WERI-Rb-1 (cell line): ENCODE data around the gene ZCCHC18.
"Not testable (repeated sequence)": the region's sequence is repeated elsewhere in the genome, so short reads cannot be mapped to it uniquely, and the experiment has no call there.

Experiments
- DNase-seq: peaks from one replicate; pipeline ENCODE4 v3.0.0-alpha.2; 2020
- H3K27ac ChIP-seq: fragments of 250-450 bp; sonication (Bioruptor Pico); 2 replicates; pipeline ENCODE4 v1.5.1; 2020; ENCODE audit warnings: mild to moderate bottlenecking, moderate library complexity
- H3K27me3 ChIP-seq: fragments of 250-450 bp; sonication (Bioruptor Pico); 2 replicates; pipeline ENCODE4 v1.5.1; 2021; ENCODE audit warnings: mild to moderate bottlenecking, low read depth, moderate library complexity; ENCODE audit not compliant: insufficient read depth, severe bottlenecking
- H3K36me3 ChIP-seq: fragments of 250-450 bp; sonication (Bioruptor Pico); 2 replicates; pipeline ENCODE4 v1.5.1; 2020; ENCODE audit warnings: mild to moderate bottlenecking, moderate library complexity
- H3K4me3 ChIP-seq: 2 replicates; pipeline ENCODE4 v1.5.1; 2011; ENCODE audit warnings: low read depth, mild to moderate bottlenecking, control low read depth, low read length
- H3K9me3 ChIP-seq: fragments of 250-450 bp; sonication (Bioruptor Pico); 2 replicates; pipeline ENCODE4 v1.5.1; 2021; ENCODE audit warnings: mild to moderate bottlenecking, moderate library complexity; ENCODE audit not compliant: severe bottlenecking
- TF ChIP-seq, protein P1 (sequence below): IDR thresholded peaks from 2 replicates; pipeline ENCODE4 v1.5.1; 2011; ENCODE audit warnings: low read depth, mild to moderate bottlenecking, control low read depth, inconsistent platforms, low read length

Gene ZCCHC18

DNA sequence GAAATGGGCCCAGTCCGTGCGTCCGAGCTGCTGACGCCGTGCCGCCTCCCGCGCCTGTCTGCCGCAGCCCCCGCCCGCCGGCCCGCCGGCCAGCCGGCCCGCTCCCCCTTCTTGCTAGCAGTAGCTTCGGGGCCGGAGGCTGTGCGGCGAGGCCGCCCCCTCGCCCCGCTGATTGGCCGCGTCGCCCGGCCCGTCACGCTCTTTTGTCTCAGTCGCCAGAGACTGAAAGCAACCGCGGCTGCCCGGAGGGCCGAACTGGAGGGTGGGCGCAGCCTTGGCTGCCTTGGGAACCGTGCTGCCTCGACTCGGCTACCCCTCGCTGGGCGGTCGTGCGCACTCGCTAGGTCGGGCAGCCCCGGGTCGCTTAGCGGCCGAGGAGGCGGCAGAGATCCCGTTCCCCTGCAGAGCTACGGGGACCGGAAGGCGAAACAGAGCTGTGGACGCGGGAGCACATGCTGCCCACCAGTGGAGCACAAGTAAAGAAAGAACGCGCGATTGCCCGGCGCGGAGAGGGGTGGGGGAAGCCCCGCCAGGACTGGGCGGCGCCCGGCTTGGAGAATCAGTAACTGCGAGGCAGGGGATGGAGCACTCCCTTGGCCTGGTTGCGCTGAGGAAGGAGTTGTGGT lies at the start of gene ZCCHC18:
ZCCHC18 (plus strand) TSS at position 198 of the 626 bp plus-strand sequence. CDS start 1,589 bp downstream, outside the sequence.
- DNase-seq, result peak; percentile 62
- H3K36me3 ChIP-seq, result no peaks in the 10 kb centered on the region

DNA sequence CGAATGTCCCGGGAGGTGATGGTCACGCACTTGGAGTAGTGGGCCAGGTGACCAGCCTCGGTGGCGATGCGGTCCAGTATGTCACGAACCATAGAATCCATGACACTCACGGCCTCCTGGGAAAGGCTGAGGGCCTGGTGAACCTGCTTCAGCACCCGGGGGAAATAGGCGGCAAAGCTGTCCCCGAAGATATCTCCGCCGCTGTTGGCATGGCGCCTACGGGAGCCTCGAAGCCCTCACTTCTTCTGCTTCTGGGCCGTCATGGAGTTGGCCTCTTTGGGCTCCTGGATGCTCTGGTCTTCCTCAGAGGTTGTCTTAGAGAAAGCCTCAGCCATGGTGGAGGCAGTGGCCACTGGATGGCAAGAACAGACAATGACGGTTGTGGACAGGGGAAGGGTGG lies 49.7 kb upstream of the ZCCHC18 start:
- not testable (repeated sequence) for H3K9me3 ChIP-seq, DNase-seq, H3K27me3 ChIP-seq, H3K27ac ChIP-seq, H3K36me3 ChIP-seq, H3K4me3 ChIP-seq

More for the DNA sequence above, at the start of gene ZCCHC18:
- Histone ChIP-seq H3K4me3 (peak within 1 kb of the TSS; percentile 49), H3K27ac (peak within 1 kb of the TSS; percentile 74), H3K27me3 (peaks cover 6% of the 10 kb centered on the region), H3K9me3 (no peaks in the 10 kb centered on the region)
- TF ChIP-seq, protein P1, sequence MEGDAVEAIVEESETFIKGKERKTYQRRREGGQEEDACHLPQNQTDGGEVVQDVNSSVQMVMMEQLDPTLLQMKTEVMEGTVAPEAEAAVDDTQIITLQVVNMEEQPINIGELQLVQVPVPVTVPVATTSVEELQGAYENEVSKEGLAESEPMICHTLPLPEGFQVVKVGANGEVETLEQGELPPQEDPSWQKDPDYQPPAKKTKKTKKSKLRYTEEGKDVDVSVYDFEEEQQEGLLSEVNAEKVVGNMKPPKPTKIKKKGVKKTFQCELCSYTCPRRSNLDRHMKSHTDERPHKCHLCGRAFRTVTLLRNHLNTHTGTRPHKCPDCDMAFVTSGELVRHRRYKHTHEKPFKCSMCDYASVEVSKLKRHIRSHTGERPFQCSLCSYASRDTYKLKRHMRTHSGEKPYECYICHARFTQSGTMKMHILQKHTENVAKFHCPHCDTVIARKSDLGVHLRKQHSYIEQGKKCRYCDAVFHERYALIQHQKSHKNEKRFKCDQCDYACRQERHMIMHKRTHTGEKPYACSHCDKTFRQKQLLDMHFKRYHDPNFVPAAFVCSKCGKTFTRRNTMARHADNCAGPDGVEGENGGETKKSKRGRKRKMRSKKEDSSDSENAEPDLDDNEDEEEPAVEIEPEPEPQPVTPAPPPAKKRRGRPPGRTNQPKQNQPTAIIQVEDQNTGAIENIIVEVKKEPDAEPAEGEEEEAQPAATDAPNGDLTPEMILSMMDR, result no peak

DNA sequence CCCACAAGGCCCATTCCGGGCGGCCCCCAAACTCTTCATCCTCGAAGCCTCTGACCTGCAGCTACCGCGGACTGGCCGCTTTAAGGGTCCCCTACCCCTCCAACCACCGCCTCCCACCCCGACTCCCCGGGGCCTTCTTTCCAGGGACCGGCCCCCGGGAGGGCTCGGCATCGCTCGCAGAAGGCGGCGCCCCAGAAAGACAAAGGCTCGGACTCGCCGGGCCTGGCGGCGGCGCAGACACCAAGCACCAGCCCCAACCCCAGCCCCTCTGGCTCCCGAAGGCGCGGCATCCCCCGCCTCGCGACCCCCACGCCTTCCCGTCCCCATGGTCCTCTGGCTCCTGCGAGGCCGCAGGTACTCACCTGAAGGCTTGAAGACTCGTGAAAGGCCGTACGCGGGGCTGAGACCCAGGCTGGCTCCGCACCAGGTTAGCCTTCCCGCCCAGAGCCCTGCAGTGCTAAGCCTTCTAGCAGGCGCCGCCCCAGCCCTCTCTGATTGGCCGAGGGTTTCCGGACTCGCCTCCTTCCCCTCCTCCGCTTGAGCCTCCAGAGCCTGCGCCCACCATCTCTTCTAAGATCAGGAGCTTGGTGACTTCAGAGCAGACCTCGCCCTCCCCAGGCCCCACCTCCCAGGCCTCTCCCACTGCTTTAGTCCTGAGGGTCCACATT lies 36.4 kb upstream of the ZCCHC18 start, which contains the start of gene TMSB15C:
TMSB15C (minus strand) TSS at position 459 of the 668 bp plus-strand sequence.
- not testable (repeated sequence) for H3K27ac ChIP-seq, H3K9me3 ChIP-seq, H3K27me3 ChIP-seq, DNase-seq, H3K36me3 ChIP-seq, H3K4me3 ChIP-seq

DNA sequence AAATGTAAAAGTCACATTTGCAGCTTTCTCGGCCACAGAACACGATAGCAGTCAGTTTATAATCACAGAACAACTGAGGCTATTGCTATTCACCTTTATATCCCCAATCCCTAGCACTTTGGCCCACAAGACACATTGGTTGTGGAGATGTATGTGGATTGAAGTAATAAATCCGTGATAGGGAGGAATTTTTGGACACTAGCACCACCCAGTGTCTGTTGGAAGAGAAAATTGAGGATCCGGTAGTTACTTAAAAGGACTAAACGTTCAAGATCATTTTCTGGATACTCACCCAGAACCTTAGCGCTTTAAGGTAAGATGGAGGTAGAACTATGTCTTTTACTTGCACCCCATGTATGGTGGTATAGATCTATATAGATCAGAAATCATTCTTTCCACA lies 34.5 kb upstream of the ZCCHC18 start:
- H3K27ac ChIP-seq, H3K4me3 ChIP-seq, H3K27me3 ChIP-seq, H3K9me3 ChIP-seq, H3K36me3 ChIP-seq, DNase-seq: not testable (repeated sequence)

DNA sequence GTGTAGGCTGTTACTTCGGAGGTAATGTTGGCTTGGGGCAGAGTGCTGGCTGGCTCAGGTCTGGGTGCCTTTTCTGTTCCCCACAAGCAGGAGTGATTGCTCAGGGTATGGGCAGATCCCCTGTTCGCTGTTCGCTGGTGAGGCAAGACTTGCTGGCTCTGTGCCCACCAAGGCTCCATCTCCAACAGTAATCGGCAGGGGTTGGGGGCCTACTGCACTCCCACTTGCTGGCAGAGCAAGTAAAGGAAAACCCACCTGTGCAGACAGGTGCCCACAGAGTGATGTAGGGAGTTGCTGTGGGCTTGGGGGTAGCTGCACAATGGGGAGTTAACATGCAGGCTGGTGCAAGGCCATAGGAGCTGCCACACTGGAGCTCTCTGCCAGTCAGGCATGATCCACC lies 28.3 kb upstream of the ZCCHC18 start:
- Histone ChIP-seq H3K4me3 (no peak overlapping the region), H3K9me3 (no peaks in the 10 kb centered on the region), H3K27me3 (peaks cover 18% of the 10 kb centered on the region), H3K27ac (no peak overlapping the region), H3K36me3 (no peaks in the 10 kb centered on the region)
- no peak for DNase-seq
- TF ChIP-seq, protein P1, result no peak

DNA sequence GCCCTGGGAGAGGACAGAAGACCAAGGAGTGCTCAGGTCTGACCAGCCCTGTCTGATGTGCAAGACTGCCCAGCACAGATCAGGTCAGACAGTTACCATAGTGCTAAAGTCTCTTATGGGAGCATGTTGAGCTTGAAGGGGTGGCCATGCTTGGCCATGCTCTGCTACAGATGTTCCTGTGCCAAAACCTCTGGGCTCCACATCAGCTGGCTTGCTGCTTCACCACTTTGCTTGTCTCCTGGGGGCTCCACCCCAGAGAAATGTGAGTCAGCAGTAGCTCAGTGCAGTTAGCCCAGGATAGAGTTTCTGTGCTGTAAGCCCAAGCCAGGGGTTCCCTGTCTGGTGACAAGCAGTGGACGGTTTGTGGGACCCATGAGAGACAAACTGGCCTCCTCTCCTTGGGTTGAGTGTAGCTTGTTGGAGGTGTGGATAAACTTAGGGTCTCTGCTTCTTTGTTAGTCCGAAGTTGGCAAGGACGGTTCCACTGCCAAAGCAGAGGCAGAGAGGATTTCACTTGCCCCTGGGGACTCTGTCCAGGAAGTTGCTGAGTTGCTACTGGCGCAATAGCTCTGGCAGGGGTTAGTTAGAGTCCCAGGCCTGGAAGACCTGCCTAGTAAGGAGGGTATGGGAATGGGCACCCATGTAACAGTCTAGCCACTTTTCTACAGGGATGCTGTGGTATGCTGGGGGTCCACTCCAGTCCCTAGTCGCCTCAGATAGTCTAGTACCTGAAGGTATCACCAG lies 27.6 kb upstream of the ZCCHC18 start:
- Histone ChIP-seq H3K27me3 (peaks cover 25% of the 10 kb centered on the region), H3K4me3 (no peak overlapping the region), H3K36me3 (no peaks in the 10 kb centered on the region), H3K9me3 (no peaks in the 10 kb centered on the region), H3K27ac (no peak overlapping the region)
- TF ChIP-seq, protein P1, result no peak
- no peak for DNase-seq

DNA sequence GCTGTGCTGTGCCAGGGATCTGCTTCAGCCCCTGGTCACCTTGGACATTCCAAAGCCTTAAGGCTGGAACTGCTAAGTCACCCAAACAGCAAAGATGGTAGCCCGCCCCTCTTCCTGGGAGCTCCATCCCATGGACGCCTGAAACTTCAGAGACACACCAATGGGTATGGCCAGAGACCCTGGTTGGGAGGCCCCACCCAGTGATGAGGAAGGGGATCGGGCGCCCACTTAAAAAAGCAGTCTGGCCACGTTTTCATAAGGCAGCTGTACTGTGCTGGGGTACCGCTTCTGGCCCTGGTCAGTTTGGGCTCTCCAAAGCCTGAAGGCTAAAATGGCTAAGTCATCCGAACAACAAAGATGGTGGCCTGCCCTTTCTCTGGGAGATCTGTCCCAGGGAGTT lies 26.8 kb upstream of the ZCCHC18 start:
- Histone ChIP-seq H3K9me3 (no peaks in the 10 kb centered on the region), H3K36me3 (no peaks in the 10 kb centered on the region), H3K27me3 (peaks cover 28% of the 10 kb centered on the region), H3K4me3 (no peak overlapping the region), H3K27ac (no peak overlapping the region)
- TF ChIP-seq, protein P1, result no peak
- DNase-seq, result no peak
